ENCODE data around the gene PLSCR1. TPM values are rescaled to one million over a fixed set of nuclear protein-coding genes. Genes with fewer than 3 reads are reported as not detected.

Gene PLSCR1
- total RNA-seq, 3 donors from 2014 or later, result 119 to 264 (median 180) TPM

DNA sequence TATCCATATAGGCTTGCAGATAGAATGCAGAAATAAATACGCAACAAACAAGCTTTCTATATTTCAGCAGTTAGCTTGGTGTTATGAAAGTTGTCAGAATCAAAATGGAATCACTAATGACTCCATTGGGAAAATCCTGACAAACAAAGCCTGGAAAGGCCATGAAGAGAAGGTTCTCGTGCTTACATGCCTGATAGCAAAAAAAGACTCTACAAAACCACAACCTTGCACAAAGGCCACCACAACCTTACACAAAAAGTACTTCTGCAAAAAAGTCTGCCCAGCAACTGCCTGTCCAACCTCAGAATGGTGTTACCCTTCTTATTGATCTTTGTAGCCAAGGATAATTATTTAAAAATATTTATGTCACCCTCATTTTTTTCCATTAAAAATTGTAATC is 14.4 kb upstream of the PLSCR1 start:
- DNase-seq (no peak), ATAC-seq (no peak)
- TF ChIP-seq, protein P1, sequence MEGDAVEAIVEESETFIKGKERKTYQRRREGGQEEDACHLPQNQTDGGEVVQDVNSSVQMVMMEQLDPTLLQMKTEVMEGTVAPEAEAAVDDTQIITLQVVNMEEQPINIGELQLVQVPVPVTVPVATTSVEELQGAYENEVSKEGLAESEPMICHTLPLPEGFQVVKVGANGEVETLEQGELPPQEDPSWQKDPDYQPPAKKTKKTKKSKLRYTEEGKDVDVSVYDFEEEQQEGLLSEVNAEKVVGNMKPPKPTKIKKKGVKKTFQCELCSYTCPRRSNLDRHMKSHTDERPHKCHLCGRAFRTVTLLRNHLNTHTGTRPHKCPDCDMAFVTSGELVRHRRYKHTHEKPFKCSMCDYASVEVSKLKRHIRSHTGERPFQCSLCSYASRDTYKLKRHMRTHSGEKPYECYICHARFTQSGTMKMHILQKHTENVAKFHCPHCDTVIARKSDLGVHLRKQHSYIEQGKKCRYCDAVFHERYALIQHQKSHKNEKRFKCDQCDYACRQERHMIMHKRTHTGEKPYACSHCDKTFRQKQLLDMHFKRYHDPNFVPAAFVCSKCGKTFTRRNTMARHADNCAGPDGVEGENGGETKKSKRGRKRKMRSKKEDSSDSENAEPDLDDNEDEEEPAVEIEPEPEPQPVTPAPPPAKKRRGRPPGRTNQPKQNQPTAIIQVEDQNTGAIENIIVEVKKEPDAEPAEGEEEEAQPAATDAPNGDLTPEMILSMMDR (IDR thresholded peaks at IDR 0.05), result no peak
- Histone ChIP-seq H3K4me1 (ENCODE audit: low read depth) (no peaks in the 10 kb centered on the region), H3K9me3 (no peaks in the 10 kb centered on the region), H3K36me3 (ENCODE audit: low read depth) (no peaks in the 10 kb centered on the region), H3K4me3 (no peak overlapping the region)
- intact Hi-C loops (cut with DNase I, micrococcal nuclease), result no loop called here

DNA sequence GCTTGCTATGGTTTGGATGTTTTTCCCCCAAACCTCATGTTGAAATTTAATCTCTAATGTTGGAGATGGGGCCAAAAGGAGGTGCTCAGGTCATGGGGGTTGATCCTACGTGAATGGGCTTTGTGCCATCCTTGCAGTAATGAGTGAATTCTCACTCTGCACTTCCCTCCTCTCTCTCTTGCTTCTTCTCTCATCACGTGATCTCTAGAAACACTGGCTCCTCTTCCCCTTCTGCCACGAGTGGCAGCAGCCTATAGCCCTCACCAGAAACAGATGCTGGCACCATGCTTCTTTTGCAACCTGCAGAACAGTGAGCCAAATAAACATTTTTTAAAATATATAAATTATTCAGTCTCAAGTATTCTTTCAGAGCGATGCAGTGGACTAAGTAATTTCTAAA is 13.3 kb upstream of the PLSCR1 start:
- ATAC-seq (no peak), DNase-seq (no peak)
- Histone ChIP-seq H3K9me3 (no peaks in the 10 kb centered on the region), H3K36me3 (ENCODE audit: low read depth) (no peaks in the 10 kb centered on the region), H3K4me1 (ENCODE audit: low read depth) (no peaks in the 10 kb centered on the region), H3K4me3 (no peak overlapping the region)
- TF ChIP-seq, protein P1 (IDR thresholded peaks at IDR 0.05), result no peak
- intact Hi-C loops (cut with DNase I, micrococcal nuclease), result no loop called here

DNA sequence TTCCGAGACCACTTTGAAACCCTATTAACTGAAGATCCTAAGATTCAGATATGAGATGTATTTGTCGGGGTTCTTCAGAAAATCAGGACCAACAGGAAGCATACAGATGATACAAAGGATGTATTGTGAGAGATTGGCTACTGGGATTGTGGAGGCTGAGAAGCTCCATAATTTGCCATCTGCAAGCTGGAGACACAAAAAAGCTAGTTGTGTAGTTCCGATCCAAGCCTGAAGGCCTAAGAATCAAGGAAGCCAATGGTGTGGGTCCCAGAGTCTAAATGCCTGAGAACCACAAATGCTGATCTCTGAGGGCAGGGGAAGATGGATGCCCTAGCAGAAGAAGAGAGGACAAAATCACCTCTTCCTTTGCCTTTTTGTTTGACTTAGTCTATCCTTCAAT is 10.9 kb upstream of the PLSCR1 start:
- no peak for ATAC-seq
- Histone ChIP-seq H3K4me3 (no peak overlapping the region), H3K4me1 (ENCODE audit: low read depth) (no peaks in the 10 kb centered on the region), H3K9me3 (no peaks in the 10 kb centered on the region), H3K36me3 (ENCODE audit: low read depth) (no peaks in the 10 kb centered on the region)
- no peak for DNase-seq
- intact Hi-C loops (cut with DNase I, micrococcal nuclease), result no loop called here
- TF ChIP-seq, protein P1 (IDR thresholded peaks at IDR 0.05), result no peak

DNA sequence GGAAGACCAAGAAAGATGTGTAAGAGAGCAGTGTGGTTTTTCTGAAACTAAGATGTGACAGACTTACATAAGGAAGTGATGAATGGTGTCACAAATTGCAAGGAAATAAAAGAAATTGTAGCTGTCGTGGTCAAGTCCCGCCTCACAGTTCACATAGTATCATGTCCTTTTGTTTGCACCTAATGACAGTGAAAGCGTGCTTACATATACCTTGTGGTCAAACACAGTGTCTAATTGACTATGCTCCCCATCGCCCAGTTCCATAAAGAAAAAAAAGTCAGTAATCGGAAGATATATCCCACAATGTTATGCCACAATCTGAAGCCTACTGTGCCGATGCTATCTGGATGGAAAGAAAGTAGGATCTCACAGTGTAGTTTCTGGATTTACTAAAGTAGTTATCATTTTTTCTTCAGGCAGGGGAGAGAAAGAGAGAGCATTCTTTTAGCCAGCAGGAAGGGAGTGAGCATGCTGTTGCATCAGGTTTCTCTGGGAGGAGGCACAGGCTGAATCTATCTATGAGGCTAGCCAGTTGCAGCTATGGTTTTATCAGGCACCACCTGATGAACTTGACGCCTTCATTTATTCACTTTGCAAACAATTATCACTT is 9.8 kb upstream of the PLSCR1 start:
- TF ChIP-seq, protein P1 (IDR thresholded peaks at IDR 0.05), result no peak
- intact Hi-C loops (cut with DNase I, micrococcal nuclease), result no loop called here
- no peak for DNase-seq

DNA sequence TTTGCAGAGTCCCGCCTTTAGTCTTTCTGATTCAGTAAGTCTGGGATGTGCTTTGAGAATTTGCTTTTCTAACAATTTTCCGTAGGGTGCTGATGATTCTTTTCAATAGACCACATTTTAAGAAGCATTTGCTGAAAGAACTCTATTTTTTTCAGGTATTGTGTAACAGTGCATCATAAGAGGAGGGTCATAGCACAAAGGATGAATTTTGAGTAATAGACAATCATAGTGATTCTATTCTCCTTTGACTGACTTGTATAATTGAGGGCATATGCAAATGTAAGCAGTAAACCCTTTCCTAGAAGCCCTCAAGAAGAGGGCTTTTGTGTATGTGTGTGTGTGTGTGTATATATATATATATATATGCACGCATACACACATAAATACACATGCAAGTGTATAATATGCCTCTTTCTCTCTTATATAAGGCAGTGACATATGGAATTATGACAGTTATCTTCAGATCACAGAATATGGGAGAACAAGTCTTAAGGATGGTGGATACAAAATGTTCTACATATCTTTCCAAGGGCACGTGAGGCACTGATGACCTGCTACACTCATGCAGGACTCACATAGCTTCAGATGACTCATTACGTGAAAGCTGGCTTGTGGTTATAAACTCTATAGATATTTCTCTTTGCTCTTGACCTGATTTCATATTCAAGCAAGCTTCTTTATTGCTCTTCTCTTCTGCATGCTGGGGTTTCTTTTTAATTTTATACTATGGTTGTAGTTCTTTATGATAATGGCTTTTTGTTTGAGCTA is 6.5 kb upstream of the PLSCR1 start:
- DNase-seq, result no peak
- Histone ChIP-seq H3K4me1 (ENCODE audit: low read depth) (no peaks in the 10 kb centered on the region), H3K36me3 (ENCODE audit: low read depth) (no peaks in the 10 kb centered on the region), H3K4me3 (no peak overlapping the region), H3K9me3 (no peaks in the 10 kb centered on the region)
- intact Hi-C loops (cut with DNase I, micrococcal nuclease), result no loop called here
- TF ChIP-seq, protein P1 (IDR thresholded peaks at IDR 0.05), result no peak
- peak; percentile 96 for ATAC-seq

More for the DNA sequence above, 9.8 kb upstream of the PLSCR1 start:
- Histone ChIP-seq H3K9me3 (no peaks in the 10 kb centered on the region), H3K4me3 (no peak overlapping the region), H3K4me1 (ENCODE audit: low read depth) (no peaks in the 10 kb centered on the region), H3K36me3 (ENCODE audit: low read depth) (no peaks in the 10 kb centered on the region)
- no peak for ATAC-seq

All from mucosa of descending colon (tissue), 3 donors.